ENCODE measurements around the gene MANSC4. TPM values are rescaled to one million over a fixed set of nuclear protein-coding genes. Genes with fewer than 3 reads are reported as not detected.

Gene MANSC4
- total and polyA plus RNA-seq, 9 of the 15 experiments (the other 6 are each of a cell fraction or from before 2014, with no cell fraction given): not detected

DNA sequence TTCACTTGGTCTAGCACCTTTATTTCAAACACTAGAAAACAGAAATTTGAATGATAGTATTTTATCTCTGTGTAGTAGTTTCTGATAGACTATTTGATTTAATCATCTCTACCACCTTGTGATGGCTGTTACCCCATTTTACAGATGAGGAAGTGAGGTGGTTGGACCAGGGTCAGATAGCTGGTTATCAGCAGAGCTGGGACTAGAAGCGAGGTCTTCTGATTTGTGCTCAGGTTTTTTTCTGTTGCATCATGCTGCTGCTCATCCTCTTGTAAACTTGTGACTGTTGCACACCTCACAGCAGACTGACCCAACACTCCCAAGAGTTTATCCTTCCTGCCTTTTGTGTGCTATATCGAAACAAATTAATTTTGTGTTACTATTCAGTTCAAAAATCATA is 10.1 kb upstream of the MANSC4 start (continued):
- TF ChIP-seq, protein P1, sequence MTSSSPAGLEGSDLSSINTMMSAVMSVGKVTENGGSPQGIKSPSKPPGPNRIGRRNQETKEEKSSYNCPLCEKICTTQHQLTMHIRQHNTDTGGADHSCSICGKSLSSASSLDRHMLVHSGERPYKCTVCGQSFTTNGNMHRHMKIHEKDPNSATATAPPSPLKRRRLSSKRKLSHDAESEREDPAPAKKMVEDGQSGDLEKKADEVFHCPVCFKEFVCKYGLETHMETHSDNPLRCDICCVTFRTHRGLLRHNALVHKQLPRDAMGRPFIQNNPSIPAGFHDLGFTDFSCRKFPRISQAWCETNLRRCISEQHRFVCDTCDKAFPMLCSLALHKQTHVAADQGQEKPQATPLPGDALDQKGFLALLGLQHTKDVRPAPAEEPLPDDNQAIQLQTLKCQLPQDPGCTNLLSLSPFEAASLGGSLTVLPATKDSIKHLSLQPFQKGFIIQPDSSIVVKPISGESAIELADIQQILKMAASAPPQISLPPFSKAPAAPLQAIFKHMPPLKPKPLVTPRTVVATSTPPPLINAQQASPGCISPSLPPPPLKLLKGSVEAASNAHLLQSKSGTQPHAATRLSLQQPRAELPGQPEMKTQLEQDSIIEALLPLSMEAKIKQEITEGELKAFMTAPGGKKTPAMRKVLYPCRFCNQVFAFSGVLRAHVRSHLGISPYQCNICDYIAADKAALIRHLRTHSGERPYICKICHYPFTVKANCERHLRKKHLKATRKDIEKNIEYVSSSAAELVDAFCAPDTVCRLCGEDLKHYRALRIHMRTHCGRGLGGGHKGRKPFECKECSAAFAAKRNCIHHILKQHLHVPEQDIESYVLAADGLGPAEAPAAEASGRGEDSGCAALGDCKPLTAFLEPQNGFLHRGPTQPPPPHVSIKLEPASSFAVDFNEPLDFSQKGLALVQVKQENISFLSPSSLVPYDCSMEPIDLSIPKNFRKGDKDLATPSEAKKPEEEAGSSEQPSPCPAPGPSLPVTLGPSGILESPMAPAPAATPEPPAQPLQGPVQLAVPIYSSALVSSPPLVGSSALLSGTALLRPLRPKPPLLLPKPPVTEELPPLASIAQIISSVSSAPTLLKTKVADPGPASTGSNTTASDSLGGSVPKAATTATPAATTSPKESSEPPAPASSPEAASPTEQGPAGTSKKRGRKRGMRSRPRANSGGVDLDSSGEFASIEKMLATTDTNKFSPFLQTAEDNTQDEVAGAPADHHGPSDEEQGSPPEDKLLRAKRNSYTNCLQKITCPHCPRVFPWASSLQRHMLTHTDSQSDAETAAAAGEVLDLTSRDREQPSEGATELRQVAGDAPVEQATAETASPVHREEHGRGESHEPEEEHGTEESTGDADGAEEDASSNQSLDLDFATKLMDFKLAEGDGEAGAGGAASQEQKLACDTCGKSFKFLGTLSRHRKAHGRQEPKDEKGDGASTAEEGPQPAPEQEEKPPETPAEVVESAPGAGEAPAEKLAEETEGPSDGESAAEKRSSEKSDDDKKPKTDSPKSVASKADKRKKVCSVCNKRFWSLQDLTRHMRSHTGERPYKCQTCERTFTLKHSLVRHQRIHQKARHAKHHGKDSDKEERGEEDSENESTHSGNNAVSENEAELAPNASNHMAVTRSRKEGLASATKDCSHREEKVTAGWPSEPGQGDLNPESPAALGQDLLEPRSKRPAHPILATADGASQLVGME (CRISPR knock-in tag; IDR thresholded peaks at IDR 0.05): no peak
- no peak for TF ChIP-seq ZFX (CRISPR knock-in tag; IDR thresholded peaks at IDR 0.05)
- no peak for TF ChIP-seq BRF1 (IDR thresholded peaks at IDR 0.05; ENCODE audit: borderline replicate concordance, extremely low read depth, insufficient read length)
- TF ChIP-seq, protein P2, sequence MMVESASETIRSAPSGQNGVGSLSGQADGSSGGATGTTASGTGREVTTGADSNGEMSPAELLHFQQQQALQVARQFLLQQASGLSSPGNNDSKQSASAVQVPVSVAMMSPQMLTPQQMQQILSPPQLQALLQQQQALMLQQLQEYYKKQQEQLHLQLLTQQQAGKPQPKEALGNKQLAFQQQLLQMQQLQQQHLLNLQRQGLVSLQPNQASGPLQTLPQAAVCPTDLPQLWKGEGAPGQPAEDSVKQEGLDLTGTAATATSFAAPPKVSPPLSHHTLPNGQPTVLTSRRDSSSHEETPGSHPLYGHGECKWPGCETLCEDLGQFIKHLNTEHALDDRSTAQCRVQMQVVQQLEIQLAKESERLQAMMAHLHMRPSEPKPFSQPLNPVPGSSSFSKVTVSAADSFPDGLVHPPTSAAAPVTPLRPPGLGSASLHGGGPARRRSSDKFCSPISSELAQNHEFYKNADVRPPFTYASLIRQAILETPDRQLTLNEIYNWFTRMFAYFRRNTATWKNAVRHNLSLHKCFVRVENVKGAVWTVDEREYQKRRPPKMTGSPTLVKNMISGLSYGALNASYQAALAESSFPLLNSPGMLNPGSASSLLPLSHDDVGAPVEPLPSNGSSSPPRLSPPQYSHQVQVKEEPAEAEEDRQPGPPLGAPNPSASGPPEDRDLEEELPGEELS (CRISPR knock-in tag; IDR thresholded peaks at IDR 0.05; ENCODE audit: borderline replicate concordance): no peak
- TF ChIP-seq, protein P3, sequence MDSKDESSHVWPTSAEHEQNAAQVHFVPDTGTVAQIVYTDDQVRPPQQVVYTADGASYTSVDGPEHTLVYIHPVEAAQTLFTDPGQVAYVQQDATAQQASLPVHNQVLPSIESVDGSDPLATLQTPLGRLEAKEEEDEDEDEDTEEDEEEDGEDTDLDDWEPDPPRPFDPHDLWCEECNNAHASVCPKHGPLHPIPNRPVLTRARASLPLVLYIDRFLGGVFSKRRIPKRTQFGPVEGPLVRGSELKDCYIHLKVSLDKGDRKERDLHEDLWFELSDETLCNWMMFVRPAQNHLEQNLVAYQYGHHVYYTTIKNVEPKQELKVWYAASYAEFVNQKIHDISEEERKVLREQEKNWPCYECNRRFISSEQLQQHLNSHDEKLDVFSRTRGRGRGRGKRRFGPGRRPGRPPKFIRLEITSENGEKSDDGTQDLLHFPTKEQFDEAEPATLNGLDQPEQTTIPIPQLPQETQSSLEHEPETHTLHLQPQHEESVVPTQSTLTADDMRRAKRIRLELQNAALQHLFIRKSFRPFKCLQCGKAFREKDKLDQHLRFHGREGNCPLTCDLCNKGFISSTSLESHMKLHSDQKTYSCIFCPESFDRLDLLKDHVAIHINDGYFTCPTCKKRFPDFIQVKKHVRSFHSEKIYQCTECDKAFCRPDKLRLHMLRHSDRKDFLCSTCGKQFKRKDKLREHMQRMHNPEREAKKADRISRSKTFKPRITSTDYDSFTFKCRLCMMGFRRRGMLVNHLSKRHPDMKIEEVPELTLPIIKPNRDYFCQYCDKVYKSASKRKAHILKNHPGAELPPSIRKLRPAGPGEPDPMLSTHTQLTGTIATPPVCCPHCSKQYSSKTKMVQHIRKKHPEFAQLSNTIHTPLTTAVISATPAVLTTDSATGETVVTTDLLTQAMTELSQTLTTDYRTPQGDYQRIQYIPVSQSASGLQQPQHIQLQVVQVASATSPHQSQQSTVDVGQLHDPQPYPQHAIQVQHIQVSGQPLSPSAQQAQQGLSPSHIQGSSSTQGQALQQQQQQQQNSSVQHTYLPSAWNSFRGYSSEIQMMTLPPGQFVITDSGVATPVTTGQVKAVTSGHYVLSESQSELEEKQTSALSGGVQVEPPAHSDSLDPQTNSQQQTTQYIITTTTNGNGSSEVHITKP (IDR thresholded peaks at IDR 0.05; ENCODE audit: partially characterized antibody): no peak
- TF ChIP-seq, protein P4, sequence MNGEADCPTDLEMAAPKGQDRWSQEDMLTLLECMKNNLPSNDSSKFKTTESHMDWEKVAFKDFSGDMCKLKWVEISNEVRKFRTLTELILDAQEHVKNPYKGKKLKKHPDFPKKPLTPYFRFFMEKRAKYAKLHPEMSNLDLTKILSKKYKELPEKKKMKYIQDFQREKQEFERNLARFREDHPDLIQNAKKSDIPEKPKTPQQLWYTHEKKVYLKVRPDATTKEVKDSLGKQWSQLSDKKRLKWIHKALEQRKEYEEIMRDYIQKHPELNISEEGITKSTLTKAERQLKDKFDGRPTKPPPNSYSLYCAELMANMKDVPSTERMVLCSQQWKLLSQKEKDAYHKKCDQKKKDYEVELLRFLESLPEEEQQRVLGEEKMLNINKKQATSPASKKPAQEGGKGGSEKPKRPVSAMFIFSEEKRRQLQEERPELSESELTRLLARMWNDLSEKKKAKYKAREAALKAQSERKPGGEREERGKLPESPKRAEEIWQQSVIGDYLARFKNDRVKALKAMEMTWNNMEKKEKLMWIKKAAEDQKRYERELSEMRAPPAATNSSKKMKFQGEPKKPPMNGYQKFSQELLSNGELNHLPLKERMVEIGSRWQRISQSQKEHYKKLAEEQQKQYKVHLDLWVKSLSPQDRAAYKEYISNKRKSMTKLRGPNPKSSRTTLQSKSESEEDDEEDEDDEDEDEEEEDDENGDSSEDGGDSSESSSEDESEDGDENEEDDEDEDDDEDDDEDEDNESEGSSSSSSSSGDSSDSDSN (IDR thresholded peaks at IDR 0.05; ENCODE audit: borderline replicate concordance in 1 of 2, low read depth in 2 of 2, low read length in 2 of 2): no peak
- TF ChIP-seq PHTF2 (CRISPR knock-in tag; IDR thresholded peaks at IDR 0.05): no peak
- TF ChIP-seq PPARD (CRISPR knock-in tag; IDR thresholded peaks at IDR 0.05): no peak
- TF ChIP-seq ZBTB17 (CRISPR knock-in tag; IDR thresholded peaks at IDR 0.05): no peak

All from K562 (cell line).